GM12878 (cell line): ENCODE results near the gene IFT25. TPM values are rescaled to one million over a fixed set of nuclear protein-coding genes. Genes with fewer than 3 reads are reported as not detected.
"Not testable (repeated sequence)": the region's sequence is repeated elsewhere in the genome, so short reads cannot be mapped to it uniquely, and the experiment has no call there.

Experiments
- ATAC-seq: fragments of 200-7000 bp; cut with Tn5 transposase; 3 replicates; pipeline ENCODE4 v1.9.1; 2020; ENCODE audit warnings: mild to moderate bottlenecking, moderate library complexity
- BruUV-seq: library from RNA; stranded (reverse); fragments of 400-500 nt; replicated peaks from 2 replicates; lab custom pipeline; 2021; lab: Mats Ljungman, UMichigan
- CTCF ChIA-PET: fragments of 300-600 bp; sonication (Branson Sonifier 250); formaldehyde crosslinking; extraction: SDS; loops from one replicate; lab custom pipeline; 2021; ENCODE audit warnings: inconsistent platforms; lab: Yijun Ruan, JAX
- POLR2A ChIA-PET: fragments of 350-600 bp; formaldehyde crosslinking; extraction: SDS; loops from one replicate; lab custom pipeline; 2021; ENCODE audit warnings: inconsistent platforms; lab: Charles Lee
- RAD21 ChIA-PET: fragments of 300-600 bp; sonication (Branson Sonifier 250); formaldehyde crosslinking; loops from one replicate; lab custom pipeline; 2023; ENCODE audit warnings: antibody characterized with exemption; ENCODE audit not compliant: unreplicated experiment; lab: Charles Lee
- SMC1A ChIA-PET: fragments of 300-600 bp; sonication (Branson Sonifier 250); formaldehyde crosslinking; loops from one replicate; lab custom pipeline; 2023; ENCODE audit not compliant: unreplicated experiment, uncharacterized antibody; lab: Charles Lee
- DNase-seq: peaks from one replicate; pipeline ENCODE4 v3.0.0-alpha.2; 2011; ENCODE audit warnings: low read depth, low spot score
- FAIRE-seq: peaks from 3 replicates; lab custom pipeline; 2011; peaks lifted over from hg19 to GRCh38; lab: Jason Lieb, UNC
- H2AFZ ChIP-seq: 2 replicates; pipeline ENCODE4 v1.6.0; 2011; ENCODE audit warnings: low read depth, low read length, control low read depth; ENCODE audit not compliant: control insufficient read depth
- H3K27ac ChIP-seq: 2 replicates; pipeline ENCODE4 v1.5.1; 2011; ENCODE audit warnings: control low read depth; ENCODE audit not compliant: control insufficient read depth, insufficient read depth
- H3K27me3 ChIP-seq, 2 experiments: replicated peaks in 1 of 2; 2 replicates each; pipeline versions ENCODE4 v1.6.0 to v1.6.1; 2011; ENCODE audit warnings: low read length in 1 of 2; ENCODE audit not compliant: control insufficient read depth in 2 of 2, insufficient read depth in 2 of 2
- H3K36me3 ChIP-seq, 2 experiments: 2 replicates each; pipeline ENCODE4 v1.5.1; 2011; ENCODE audit warnings: low read length in 1 of 2; ENCODE audit not compliant: control insufficient read depth in 2 of 2, insufficient read depth in 2 of 2
- H3K4me1 ChIP-seq: 2 replicates; pipeline ENCODE4 v1.6.1; 2011; ENCODE audit warnings: mild to moderate bottlenecking, low read length, moderate library complexity, mixed read lengths; ENCODE audit not compliant: control insufficient read depth, insufficient read depth
- H3K4me2 ChIP-seq: 2 replicates; pipeline ENCODE4 v1.6.0; 2011; ENCODE audit warnings: control low read depth; ENCODE audit not compliant: control insufficient read depth, insufficient read depth
- H3K4me3 ChIP-seq: fragments of 200-600 bp; sonication (generic); 2 replicates; pipeline ENCODE4 v1.5.1; 2016
- H3K79me2 ChIP-seq: 2 replicates; pipeline ENCODE4 v1.6.0; 2011; ENCODE audit warnings: low read length; ENCODE audit not compliant: control insufficient read depth, insufficient read depth
- H3K9ac ChIP-seq: 2 replicates; pipeline ENCODE4 v1.8.0; 2011; ENCODE audit warnings: low read length, control low read depth, mixed read lengths; ENCODE audit not compliant: control insufficient read depth, insufficient read depth
- H3K9me3 ChIP-seq: replicated peaks from 3 replicates; pipeline ENCODE4 v1.5.1; 2011; ENCODE audit warnings: mild to moderate bottlenecking, low read length; ENCODE audit not compliant: control insufficient read depth, insufficient read depth
- H4K20me1 ChIP-seq: 2 replicates; pipeline ENCODE4 v1.6.0; 2011; ENCODE audit not compliant: control insufficient read depth, insufficient read depth
- CBFB ChIP-seq: IDR thresholded peaks from 2 replicates; pipeline ENCODE4 v1.6.1; 2016; ENCODE audit warnings: antibody characterized with exemption, low read depth
- CEBPB ChIP-seq, 2 experiments: fragments of 150-350 bp in 1 of 2; IDR thresholded peaks; 2 replicates each; pipeline ENCODE4 v1.6.1; 2012 to 2014; ENCODE audit warnings: low read depth in 2 of 2, low read length in 2 of 2, borderline replicate concordance in 1 of 2, inconsistent platforms in 1 of 2
- NFYB ChIP-seq: IDR thresholded peaks from 2 replicates; pipeline ENCODE4 v1.6.1; 2011; ENCODE audit warnings: low read depth, mild to moderate bottlenecking, low read length, improper control_type of control experiment, moderate library complexity; ENCODE audit not compliant: insufficient read depth
- NR2C2 ChIP-seq: IDR thresholded peaks from 2 replicates; pipeline ENCODE4 v1.6.1; 2011; ENCODE audit warnings: borderline replicate concordance, low read depth; ENCODE audit not compliant: control insufficient read depth, insufficient read length
- PML ChIP-seq: IDR thresholded peaks from 2 replicates; pipeline ENCODE4 v1.6.1; 2012; ENCODE audit warnings: low read length, inconsistent platforms
- SIN3A ChIP-seq: IDR thresholded peaks from 2 replicates; pipeline ENCODE4 v1.6.1; 2012; ENCODE audit warnings: low read depth, low read length, improper control_type of control experiment
- SUPT20H ChIP-seq: IDR thresholded peaks from 2 replicates; pipeline ENCODE4 v1.6.1; 2011; ENCODE audit warnings: low read depth, mild to moderate bottlenecking, low read length, moderate library complexity, borderline replicate concordance; ENCODE audit not compliant: control insufficient read depth
- TAF1 ChIP-seq: IDR thresholded peaks from 2 replicates; pipeline ENCODE4 v1.6.1; 2011; ENCODE audit warnings: mild to moderate bottlenecking, low read depth, low read length, borderline replicate concordance
- TCF7 ChIP-seq: IDR thresholded peaks from 2 replicates; pipeline ENCODE4 v1.6.1; 2014; ENCODE audit warnings: antibody characterized with exemption, borderline replicate concordance
- ZZZ3 ChIP-seq: IDR thresholded peaks from 2 replicates; pipeline ENCODE4 v1.6.1; 2011; ENCODE audit warnings: low read depth; ENCODE audit not compliant: control insufficient read depth, insufficient read length
- WGBS: methylation state at CpG from one replicate; pipeline ENCODE4 v1.1.6; 2016; ENCODE audit warnings: low lambda C conversion rate; ENCODE audit not compliant: insufficient replicate concordance, insufficient coverage; ENCODE audit errors: missing lambda C conversion rate; 5-methylcytosine and 5-hydroxymethylcytosine counted together
- in situ Hi-C: fragments of 300-500 bp; cut with MboI; formaldehyde crosslinking; loops from 9 replicates; pipeline ENCODE4 v1.14.3; 2018; ENCODE audit warnings: mixed read lengths
- intact Hi-C: fragments of 100-400 bp; cut with micrococcal nuclease; formaldehyde crosslinking; loops from one replicate; pipeline ENCODE4 v1.14.2; 2022; ENCODE audit not compliant: unreplicated experiment
- polyA plus RNA-seq, 11 experiments: library from polyadenylated mRNA; depleted of rRNA in 4 of 11; unstranded in 6 of 11; stranded (reverse) in 5 of 11; fragments of >200 nt; fragmentation: Nextera tagmentation in 4 of 11; fragmentation: Illumina TruSeq in 1 of 11; extraction: Ambion mirVana in 4 of 11; extraction: Trizol in 1 of 11; gene quantifications; 1 replicate in 1 of 11; 2 replicates in 10 of 11; pipeline versions ENCODE4 v1.2.1 to v1.2.3, GENCODE V29; 2011 to 2016; ENCODE audit warnings: inconsistent platforms in 2 of 11, missing spikeins in 2 of 11, low read depth in 1 of 11
- total RNA-seq, 4 experiments: library from RNA; depleted of rRNA in 3 of 4; stranded (reverse); fragments of >200 nt in 3 of 4; fragmentation: Illumina TruSeq in 1 of 4; extraction: Trizol in 1 of 4; gene quantifications; 2 replicates each; pipeline versions ENCODE4 v1.2.1 to v1.2.3, GENCODE V29; 2013 to 2021

Gene IFT25
- total and polyA plus RNA-seq, 10 of the 15 experiments (the other 5 are each of a cell fraction or from before 2014, with no cell fraction given): 55.7 to 242 (median 131) TPM

DNA sequence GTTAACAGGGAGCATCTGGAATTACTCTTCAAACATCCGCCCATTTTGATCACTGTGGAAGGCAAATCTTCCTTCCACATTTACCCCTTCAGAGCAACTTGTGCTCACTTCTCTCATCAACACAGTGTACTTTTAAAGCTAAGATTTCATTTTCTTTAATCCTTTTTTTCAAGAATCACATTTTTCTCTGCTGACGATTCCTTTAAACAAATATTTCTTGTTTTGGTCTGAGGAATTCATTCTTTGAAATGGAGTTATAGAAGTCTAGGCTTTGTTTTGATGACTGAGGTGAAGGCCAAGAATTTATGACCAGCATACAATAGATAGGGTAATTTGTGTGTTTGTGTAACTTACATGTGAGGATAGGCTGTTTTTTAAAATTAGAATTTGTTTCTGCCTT, 26.2 kb upstream of the IFT25 start:
- Histone ChIP-seq H3K79me2 (no peaks in the 10 kb centered on the region), H4K20me1 (no peaks in the 10 kb centered on the region), H3K9ac (no peak overlapping the region), H3K9me3 (no peaks in the 10 kb centered on the region), H3K27me3 (no peaks in the 10 kb centered on the region), H3K36me3 (peaks cover 3 to 5% of the 10 kb centered on the region in 2 experiments; a peak in 3 of 4 replicates), H3K4me1 (no peaks in the 10 kb centered on the region), H2AFZ (no peak overlapping the region), H3K4me2 (no peak overlapping the region), H3K4me3 (no peak overlapping the region)
- FAIRE-seq: no peak
- WGBS: 100% methylated on average over 2 of the region's 2 CpGs
- RAD21 ChIA-PET: no interaction called here
- no TSS peak for BruUV-seq
- in situ Hi-C loops (loop anchor here (25.0 kb wide), 1 partner anchor 484 kb away; no protein-coding TSS in a partner anchor), intact Hi-C loops (no loop called here)
- no peak for ATAC-seq
- SMC1A ChIA-PET: interaction anchor here (1.9 kb wide), 1 partner anchor 12 kb away, joined by 5 read pairs; no protein-coding TSS in a partner anchor
- POLR2A ChIA-PET: no interaction called here
- TF ChIP-seq NFYB (no peak), NR2C2 (no peak), TCF7 (no peak), ZZZ3 (no peak), CEBPB (IDR thresholded peaks at IDR 0.05; ENCODE audit: borderline replicate concordance in 1 of 2, low read depth in 2 of 2, low read length in 2 of 2) (no peak), SIN3A (no peak), SUPT20H (no peak), CBFB (no peak), TAF1 (no peak), PML (no peak)
- TF ChIP-seq, all 136 proteins: peak for 0
- no peak for DNase-seq
- CTCF ChIA-PET: interaction anchor here (0.8 to 2.7 kb wide), 4 partner anchors 13 to 110 kb away, joined by 3 to 20 read pairs (median 4); no protein-coding TSS in a partner anchor
- H3K27ac ChIP-seq: no peak overlapping the region

DNA sequence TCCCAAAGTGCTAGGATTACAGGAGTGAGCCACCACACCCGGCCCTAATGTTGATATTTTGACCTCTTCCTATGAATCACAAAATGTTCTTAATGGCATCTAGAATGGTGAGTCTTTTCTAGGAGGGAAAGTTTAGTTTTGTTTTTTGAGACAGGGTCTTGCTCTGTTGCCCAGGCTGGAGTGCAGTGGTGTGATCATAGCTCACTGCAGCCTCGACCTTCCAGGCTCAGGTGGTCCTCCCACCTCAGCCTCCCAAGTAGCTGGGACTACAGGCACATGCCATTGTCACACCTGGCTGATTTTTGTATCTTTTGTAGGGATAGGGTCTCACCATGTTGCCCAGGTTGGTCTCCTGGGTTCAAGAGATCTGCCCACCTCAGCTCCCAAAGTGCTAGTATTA, 23.8 kb upstream of the IFT25 start:
- H3K9ac ChIP-seq, ATAC-seq, SMC1A ChIA-PET, H3K27ac ChIP-seq, H3K79me2 ChIP-seq, H2AFZ ChIP-seq, intact Hi-C loops, H3K9me3 ChIP-seq, BruUV-seq, H4K20me1 ChIP-seq, POLR2A ChIA-PET, H3K4me1 ChIP-seq, H3K4me3 ChIP-seq, H3K4me2 ChIP-seq, RAD21 ChIA-PET, H3K27me3 ChIP-seq, FAIRE-seq, H3K36me3 ChIP-seq, DNase-seq: not testable (repeated sequence)
- CTCF ChIA-PET: interaction anchor here (1.4 to 2.7 kb wide), 2 partner anchors 10 to 91 kb away, joined by 5 to 20 read pairs; no protein-coding TSS in a partner anchor
- in situ Hi-C loops: loop anchor here (25.0 kb wide), 1 partner anchor 482 kb away; no protein-coding TSS in a partner anchor
- WGBS: 70% methylated on average over 2 of the region's 2 CpGs
